Measurements from ENCODE around the gene G0S2. TPM values are rescaled to one million over a fixed set of nuclear protein-coding genes. Genes with fewer than 3 reads are reported as not detected.

The G0S2 gene, protein sequence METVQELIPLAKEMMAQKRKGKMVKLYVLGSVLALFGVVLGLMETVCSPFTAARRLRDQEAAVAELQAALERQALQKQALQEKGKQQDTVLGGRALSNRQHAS
- total RNA-seq (not detected), polyA plus RNA-seq (not detected), total RNA-seq (0 to 2.7 (median 0.07) reads per million in 6 experiments)

DNA sequence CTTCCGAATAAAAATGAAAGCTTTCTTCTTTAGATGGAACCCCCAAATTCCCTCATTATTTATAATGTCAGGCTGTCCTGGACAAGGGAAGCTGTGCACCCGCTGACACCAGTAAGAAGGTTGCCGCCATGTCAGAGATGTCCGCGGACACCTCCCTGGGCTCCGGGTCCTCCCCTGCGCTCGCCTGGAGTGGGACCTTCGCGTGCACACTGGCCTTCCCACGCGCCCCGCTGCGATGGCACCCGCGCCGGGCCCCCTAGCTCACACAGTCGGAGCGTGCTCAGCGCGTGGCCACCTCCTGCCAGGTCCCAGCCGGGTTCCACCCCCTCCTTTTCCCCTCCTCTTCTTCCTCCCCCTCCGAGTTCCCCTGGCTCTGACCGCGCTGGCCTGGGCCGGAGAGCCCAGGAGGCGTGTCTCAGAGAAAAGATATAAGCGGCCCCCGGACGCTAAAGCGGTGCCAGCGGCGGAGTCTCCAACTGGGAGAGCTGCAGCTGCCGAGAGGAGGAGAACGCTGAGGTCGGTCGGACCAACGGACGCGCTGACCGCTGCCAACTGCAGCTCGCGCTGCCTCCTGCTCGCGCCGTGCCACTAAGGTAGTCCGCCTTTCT, at the start of gene G0S2:
TSS of gene G0S2 (plus strand) at position 456 of the 608 bp plus-strand sequence. CDS start 273 bp downstream, outside the sequence.
- ATAC-seq = peak; percentile 67 to 69
- DNase-seq = peak in 2 of 10 donors; percentile 11 to 21

DNA sequence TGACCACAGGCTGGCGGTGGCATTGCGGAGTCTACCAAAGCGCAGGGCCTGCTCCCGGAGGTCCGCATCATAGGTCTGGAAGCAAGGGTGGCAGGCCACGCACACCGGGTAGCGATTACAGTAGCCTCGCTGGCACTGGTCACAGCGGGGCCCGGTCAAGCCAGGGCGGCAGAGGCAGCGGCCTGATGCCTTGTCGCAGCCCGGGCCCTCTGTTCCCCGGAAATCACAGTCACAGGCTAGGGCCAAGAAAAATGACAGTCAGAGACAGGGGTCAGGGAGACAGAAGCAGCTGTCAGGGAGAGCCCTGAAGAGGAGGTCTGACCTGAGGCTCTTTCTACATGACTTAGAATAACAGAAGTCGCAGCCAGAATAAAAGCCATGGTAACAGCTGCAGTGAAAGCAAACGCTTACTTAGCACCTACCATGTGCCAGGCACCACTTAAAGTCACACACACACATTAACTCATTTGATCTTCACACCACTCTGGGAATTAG, 49.4 kb upstream of the G0S2 start:
- Mint-ChIP-seq H3K4me1 (peaks cover 0 to 7% (median 3%) of the 10 kb centered on the region in 4 donors), H3K27ac (no peak overlapping the region), H3K9me3 (no peaks in the 10 kb centered on the region), H3K27me3 (peaks cover 0 to 3% (median 0%) of the 10 kb centered on the region in 5 donors), H3K36me3 (no peaks in the 10 kb centered on the region), H3K4me3 (no peak overlapping the region)
- ATAC-seq (no peak), DNase-seq (peak in 1 of 10 donors; percentile 36)
- POLR2A ChIA-PET = no interaction called here

More for the DNA sequence above, at the start of gene G0S2:
- POLR2A ChIA-PET = no interaction called here
- Mint-ChIP-seq H3K27me3 (peaks cover 29 to 71% (median 62%) of the 10 kb centered on the region in 5 donors), H3K36me3 (no peaks in the 10 kb centered on the region), H3K4me1 (peaks cover 27 to 42% (median 32%) of the 10 kb centered on the region in 4 donors), H3K9me3 (peaks cover 0 to 9% (median 0%) of the 10 kb centered on the region in 9 donors), H3K4me3 (peak within 1 kb of the TSS; percentile 67 to 85 (median 78)), H3K27ac (peak within 1 kb of the TSS in 1 of 10 donors; percentile 13)

DNA sequence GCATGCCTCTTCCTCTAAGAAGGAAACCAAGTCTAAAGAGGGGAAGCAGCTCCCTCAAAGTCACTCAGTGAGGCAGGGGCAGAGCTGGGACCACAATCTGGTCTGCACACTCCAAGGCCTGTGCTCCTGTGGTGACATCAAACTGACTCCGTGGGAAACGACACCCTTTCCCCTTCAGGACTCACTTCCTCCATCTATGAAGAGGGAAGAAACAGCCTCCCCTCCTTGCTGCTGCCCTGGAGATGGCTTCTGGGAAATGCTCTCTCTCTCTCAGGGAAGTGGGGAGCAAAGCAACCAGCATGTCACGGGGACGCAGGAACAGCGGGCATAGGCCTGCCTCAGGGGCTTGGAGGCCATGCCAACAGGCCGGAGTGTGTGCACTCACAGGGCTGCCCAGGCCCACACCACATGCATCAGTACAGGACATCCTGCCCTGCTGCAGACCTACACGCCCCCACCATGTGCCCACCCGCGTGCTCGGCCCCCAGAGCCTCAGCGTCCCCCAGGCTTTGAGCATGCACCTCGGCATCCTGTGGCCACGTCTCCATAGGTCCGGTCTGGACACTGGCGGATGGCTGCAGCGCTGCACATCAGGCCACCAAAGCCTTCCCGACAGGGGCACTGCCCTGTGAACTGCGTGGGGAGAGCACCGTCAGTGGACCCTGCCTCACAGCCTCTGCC, 48.7 kb upstream of the G0S2 start:
- peak in 1 of 10 donors; percentile 38 for DNase-seq
- ATAC-seq = no peak
- POLR2A ChIA-PET = no interaction called here
- Mint-ChIP-seq H3K4me3 (no peak overlapping the region), H3K9me3 (no peaks in the 10 kb centered on the region), H3K27ac (peak overlapping the region in 1 of 10 donors; percentile 14), H3K36me3 (no peaks in the 10 kb centered on the region), H3K27me3 (peaks cover 0 to 3% (median 0%) of the 10 kb centered on the region in 5 donors), H3K4me1 (peaks cover 0 to 7% (median 3%) of the 10 kb centered on the region in 4 donors)

DNA sequence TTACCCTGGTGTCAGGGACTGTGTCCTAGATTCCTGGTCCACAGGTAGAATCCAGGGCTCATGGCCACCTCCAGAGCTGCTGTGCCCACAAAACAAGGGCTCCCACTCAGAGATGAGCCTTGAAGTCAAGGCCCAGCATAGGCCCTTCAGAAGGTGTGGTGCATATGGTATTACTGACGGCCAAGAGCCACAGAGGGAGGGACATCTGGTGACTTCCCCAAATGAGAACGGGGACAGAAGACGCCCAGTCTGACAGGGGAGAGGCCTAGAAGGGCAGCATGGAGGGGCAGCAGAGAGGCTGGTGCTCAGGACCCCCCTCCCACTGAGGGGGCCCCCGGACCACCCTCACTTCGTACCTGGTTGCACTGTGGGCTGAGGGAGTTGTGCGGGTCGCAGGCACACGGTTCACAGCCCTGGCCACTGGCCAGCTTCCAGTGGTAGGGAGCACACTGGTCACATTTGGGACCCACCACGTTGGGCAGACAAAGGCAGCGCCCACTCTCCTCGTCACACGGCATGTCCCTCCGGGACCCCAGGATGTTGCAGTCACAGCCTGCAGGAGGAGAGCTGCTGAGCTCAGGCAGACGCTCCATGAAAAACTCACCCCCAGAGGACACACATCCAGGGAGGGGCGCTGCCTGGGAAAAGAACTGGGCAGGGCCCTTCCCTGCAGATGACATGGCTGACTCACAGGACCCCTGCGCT, 48.0 kb upstream of the G0S2 start:
- peaks cover 0 to 7% (median 3%) of the 10 kb centered on the region in 4 donors for H3K4me1 Mint-ChIP-seq
- POLR2A ChIA-PET = no interaction called here
- no peaks in the 10 kb centered on the region for H3K9me3 Mint-ChIP-seq
- no peaks in the 10 kb centered on the region for H3K36me3 Mint-ChIP-seq
- peak overlapping the region in 3 of 10 donors; percentile 14 to 53 (median 29) for H3K27ac Mint-ChIP-seq
- no peak for ATAC-seq
- no peak for DNase-seq
- H3K4me3 Mint-ChIP-seq = no peak overlapping the region
- peaks cover 0 to 2% (median 0%) of the 10 kb centered on the region in 5 donors for H3K27me3 Mint-ChIP-seq

DNA sequence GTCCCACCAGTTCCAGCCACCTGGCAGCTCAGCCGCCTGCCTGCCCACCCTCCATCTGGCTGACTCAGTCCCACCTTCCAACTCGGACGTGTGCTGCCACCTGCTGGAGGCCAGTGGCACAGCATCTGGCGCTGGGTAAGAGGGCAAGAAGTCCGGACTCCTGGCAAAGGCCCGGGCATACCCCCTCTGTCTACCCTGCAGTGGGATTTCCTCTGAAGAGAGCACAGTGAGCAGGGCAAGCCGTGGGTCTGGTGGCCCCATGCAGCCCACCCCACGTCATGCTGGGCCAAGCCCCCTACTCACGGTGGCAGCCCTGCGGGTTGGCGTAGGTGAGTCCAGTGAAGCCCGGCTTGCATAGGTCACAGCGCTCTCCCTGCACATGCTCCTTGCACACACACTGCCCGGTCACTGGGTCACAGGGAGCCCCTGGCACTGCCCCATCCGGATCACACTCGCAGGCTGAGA, 47.4 kb upstream of the G0S2 start:
- Mint-ChIP-seq H3K27ac (peak overlapping the region in 1 of 10 donors; percentile 53), H3K4me1 (peaks cover 0 to 7% (median 3%) of the 10 kb centered on the region in 4 donors), H3K4me3 (no peak overlapping the region), H3K36me3 (no peaks in the 10 kb centered on the region), H3K27me3 (peaks cover 0 to 2% (median 0%) of the 10 kb centered on the region in 5 donors), H3K9me3 (no peaks in the 10 kb centered on the region)
- POLR2A ChIA-PET = no interaction called here
- peak; percentile 73 to 85 for ATAC-seq
- DNase-seq = peak; percentile 46 to 84 (median 66)

DNA sequence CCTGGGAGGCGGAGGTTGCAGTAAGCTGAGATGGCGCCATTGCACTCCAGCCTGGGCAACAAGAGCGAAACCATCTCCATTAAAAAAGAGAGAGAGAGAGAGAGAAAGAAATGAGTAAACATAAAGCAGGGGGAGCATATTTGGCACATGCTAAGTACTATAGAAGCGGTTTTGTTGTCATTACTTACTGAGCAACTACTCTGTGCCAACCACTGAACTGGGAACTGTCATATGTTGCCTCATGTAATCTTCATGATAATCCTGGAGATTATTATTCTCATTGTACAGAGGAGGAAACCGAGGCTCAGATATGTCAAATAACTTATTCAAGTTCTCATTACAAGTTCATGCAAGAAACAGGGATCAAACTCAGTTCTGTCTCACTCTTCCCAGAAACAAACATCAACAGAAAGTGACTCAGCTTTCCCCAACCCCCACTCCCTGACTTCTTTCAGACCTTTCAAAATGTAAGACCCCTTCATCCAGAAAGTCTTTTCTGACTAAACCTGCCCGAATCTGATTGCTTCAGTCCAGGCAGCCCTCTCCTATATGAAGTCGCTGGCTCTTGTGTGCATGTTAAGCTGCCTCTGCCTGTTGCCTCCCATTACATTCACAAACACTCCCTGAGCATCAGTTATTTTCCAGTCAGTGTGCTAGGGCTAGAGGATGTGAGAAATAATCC, 46.5 kb upstream of the G0S2 start:
- Mint-ChIP-seq H3K9me3 (no peaks in the 10 kb centered on the region), H3K27ac (no peak overlapping the region), H3K4me3 (no peak overlapping the region), H3K4me1 (peaks cover 0 to 7% (median 3%) of the 10 kb centered on the region in 4 donors), H3K27me3 (peaks cover 0 to 2% (median 0%) of the 10 kb centered on the region in 5 donors), H3K36me3 (no peaks in the 10 kb centered on the region)
- DNase-seq (peak in 1 of 10 donors; percentile 26), ATAC-seq (no peak)
- POLR2A ChIA-PET = no interaction called here

DNA sequence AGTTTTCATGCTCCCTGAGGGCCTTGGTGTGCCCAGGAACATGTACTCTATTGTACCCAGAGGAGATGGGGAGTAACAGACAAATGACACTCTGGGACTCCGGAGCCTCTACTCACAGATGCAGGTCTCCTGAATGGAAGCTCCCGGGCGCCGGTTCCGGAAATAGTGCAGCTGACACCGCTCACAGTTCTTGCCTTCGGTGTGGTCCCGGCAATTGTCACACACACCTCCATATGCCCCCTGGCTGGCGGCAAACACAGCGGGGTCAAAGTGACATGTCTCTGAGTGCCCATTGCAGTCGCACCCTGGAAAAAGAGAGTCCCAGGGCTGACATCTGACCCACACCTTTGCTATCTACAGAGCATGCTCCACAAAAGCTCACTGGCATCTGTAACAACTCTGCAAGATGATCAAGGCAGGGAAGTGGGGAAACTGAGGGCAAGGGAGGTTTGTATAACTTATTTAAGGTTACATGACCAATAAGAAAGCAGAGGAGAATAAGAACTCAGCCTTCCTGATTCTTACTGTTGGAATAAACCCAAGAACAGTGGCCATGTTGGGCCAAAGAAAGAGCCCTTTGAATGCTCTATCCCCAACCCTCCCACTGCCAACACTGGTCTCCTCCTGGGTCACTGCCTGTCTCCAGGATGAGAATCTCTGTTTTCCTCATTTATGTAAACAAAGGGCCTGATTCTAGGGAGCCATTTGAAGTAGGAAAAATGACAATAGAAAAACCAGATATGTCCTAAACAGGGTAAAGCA, 45.4 kb upstream of the G0S2 start:
- no peak overlapping the region for H3K4me3 Mint-ChIP-seq
- no peaks in the 10 kb centered on the region for H3K36me3 Mint-ChIP-seq
- H3K9me3 Mint-ChIP-seq = no peaks in the 10 kb centered on the region
- no peak for ATAC-seq
- DNase-seq = peak in 1 of 10 donors; percentile 23
- peaks cover 1 to 3% (median 3%) of the 10 kb centered on the region in 4 donors for H3K4me1 Mint-ChIP-seq
- peaks cover 0 to 2% (median 0%) of the 10 kb centered on the region in 5 donors for H3K27me3 Mint-ChIP-seq
- POLR2A ChIA-PET = no interaction called here
- peak overlapping the region in 1 of 10 donors; percentile 21 for H3K27ac Mint-ChIP-seq

DNA sequence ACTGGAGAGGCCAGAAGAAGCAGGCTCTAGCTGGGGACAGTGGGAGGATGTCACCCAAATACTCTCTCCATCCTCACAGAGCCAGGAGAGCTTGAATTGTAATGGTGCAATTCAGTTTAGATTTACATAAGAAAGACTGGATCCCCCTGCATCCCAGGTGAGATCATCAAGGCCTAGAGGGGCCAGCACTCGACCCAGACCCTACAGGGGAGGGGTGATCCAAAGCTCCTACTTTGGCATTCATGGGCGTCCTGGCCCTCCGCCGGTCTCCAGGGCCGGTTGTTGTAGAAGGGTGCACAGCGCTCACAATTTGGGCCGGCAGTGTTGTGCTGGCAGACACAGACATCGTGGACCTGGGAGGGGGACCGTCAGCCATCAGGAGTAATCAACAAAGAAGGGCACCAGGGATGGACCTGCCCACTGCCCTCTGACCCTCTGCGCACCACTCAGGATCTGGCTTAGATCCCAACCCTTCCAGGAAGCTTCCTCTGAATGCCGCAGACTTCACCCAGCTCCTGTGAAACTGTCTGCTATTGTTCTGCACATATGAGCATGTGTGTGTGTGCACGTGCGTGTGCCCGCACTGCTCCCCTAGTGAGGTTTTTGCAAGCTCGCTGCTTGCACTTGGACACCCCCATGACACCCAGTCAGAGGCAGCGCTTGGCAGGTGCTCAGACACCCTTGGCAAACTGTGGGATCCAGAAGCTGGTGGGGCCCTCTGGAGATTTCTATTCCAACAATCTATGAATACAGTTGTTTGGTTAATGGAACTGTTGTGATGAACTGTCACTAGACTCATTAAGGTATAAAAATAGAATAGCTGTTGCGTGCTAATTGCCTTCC, 44.6 kb upstream of the G0S2 start:
- Mint-ChIP-seq H3K36me3 (no peaks in the 10 kb centered on the region), H3K4me3 (no peak overlapping the region), H3K4me1 (peaks cover 3 to 6% (median 4%) of the 10 kb centered on the region in 4 donors), H3K27me3 (peaks cover 0 to 2% (median 0%) of the 10 kb centered on the region in 5 donors), H3K9me3 (no peaks in the 10 kb centered on the region), H3K27ac (no peak overlapping the region)
- POLR2A ChIA-PET = no interaction called here
- ATAC-seq = no peak
- DNase-seq = peak in 1 of 10 donors; percentile 21

DNA sequence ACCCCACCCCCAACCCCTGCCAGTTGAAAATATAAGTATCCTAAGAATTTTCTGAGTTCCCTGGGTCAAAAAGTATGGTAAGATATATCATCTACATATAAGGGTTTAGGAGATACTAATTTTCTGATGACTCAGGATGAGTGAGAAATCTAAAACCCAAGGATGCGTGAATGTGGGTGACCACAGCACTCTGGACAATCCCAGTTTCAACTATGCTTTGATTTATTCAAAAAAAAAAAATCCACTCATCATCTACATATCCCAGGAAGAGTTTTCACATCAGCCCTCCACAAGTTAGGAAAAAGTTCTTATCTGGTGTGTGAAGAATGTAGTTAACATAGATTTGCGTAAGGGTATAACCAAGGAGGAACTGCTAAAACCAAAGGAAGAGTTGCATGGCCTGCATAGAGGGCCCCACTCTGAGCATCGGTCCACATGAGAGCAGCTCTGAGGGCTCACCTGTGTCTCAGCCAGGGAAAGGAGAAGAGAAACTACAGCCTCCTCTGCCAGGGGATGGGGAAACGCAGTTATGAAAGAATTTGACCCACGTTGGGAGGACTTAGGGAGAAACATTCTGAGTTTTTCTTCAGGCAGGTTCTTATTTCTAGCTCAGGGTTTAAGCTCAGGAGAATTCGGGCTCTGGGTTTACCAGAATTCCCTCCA, 41.7 kb upstream of the G0S2 start:
- Mint-ChIP-seq H3K27ac (no peak overlapping the region), H3K4me3 (no peak overlapping the region), H3K4me1 (peaks cover 0 to 6% (median 2%) of the 10 kb centered on the region in 4 donors), H3K9me3 (no peaks in the 10 kb centered on the region), H3K27me3 (no peaks in the 10 kb centered on the region), H3K36me3 (no peaks in the 10 kb centered on the region)
- POLR2A ChIA-PET = no interaction called here
- no peak for DNase-seq
- ATAC-seq = no peak

DNA sequence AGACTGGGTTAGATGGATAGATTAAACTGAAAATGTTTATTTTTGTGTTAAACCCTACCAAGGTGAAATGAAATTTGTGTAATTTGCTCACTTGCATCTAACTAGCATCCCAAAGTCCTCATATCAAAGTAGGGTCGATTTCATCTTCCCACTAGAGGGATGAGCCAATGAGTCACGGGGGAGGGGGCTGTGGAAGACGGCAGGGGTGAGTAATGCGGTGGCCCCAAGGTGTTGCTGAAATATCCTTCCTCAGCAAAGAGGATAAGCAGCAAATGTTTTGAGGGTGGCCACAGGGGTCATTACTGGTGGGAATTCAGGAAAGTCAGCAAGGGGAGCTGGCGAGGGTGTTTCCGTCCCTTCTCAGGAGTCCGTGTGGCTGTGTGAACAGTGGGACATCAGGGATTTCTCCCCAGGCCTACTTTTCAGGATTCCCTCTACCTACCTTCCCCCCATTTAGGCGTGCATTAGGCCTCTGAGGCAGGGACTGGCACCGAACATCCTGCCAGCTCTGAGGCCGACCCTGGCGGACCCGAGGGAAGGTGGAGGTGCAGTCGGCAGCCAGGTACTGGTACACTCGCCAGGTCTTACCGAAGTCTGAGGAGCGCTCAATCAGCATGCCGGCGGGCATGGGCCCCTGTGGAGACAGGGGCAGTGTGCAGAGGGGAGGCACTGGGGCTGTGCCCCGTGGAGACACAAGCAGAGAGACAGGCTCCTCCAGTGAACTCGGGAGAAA, 41.0 kb upstream of the G0S2 start:
- ATAC-seq = no peak
- peaks cover 0 to 6% (median 2%) of the 10 kb centered on the region in 4 donors for H3K4me1 Mint-ChIP-seq
- DNase-seq = peak in 1 of 10 donors; percentile 4

More for the DNA sequence above, 41.0 kb upstream of the G0S2 start:
- POLR2A ChIA-PET = no interaction called here
- Mint-ChIP-seq H3K9me3 (no peaks in the 10 kb centered on the region), H3K27ac (peak overlapping the region in 2 of 10 donors; percentile 2 to 50), H3K4me3 (no peak overlapping the region), H3K36me3 (no peaks in the 10 kb centered on the region), H3K27me3 (no peaks in the 10 kb centered on the region)
